Transverse colon (tissue), 4 donors: ENCODE data around the gene RAP1GAP2.

Experiments
- POLR2A ChIP-seq: fragments of 450-650 bp; IDR thresholded peaks from one replicate; pipeline ENCODE4 v1.6.1; 2016; ENCODE audit warnings: antibody characterized with exemption, mild to moderate bottlenecking, moderate library complexity
- POLR2AphosphoS5 ChIP-seq, 3 donors: sonication (generic); formaldehyde crosslinking; IDR thresholded peaks; one replicate each; pipeline ENCODE4 v1.6.1; 2016; ENCODE audit warnings: antibody characterized with exemption in 3 of 3
- TF ChIP-seq, protein P1 (sequence below), 5 experiments: fragments of 200-600 bp in 3 of 5; fragments of 450-650 bp in 2 of 5; sonication (generic) in 3 of 5; IDR thresholded peaks; 1 replicate in 2 of 5; 2 replicates in 3 of 5; pipeline ENCODE4 v1.5.1; 2016 to 2017; ENCODE audit warnings: antibody characterized with exemption in 5 of 5, inconsistent platforms in 3 of 5, mild to moderate bottlenecking in 2 of 5, moderate library complexity in 1 of 5

GRCh38 chr17:3036800-3037199 lies 240.6 kb downstream of the RAP1GAP2 start:
- TF ChIP-seq, protein P1, sequence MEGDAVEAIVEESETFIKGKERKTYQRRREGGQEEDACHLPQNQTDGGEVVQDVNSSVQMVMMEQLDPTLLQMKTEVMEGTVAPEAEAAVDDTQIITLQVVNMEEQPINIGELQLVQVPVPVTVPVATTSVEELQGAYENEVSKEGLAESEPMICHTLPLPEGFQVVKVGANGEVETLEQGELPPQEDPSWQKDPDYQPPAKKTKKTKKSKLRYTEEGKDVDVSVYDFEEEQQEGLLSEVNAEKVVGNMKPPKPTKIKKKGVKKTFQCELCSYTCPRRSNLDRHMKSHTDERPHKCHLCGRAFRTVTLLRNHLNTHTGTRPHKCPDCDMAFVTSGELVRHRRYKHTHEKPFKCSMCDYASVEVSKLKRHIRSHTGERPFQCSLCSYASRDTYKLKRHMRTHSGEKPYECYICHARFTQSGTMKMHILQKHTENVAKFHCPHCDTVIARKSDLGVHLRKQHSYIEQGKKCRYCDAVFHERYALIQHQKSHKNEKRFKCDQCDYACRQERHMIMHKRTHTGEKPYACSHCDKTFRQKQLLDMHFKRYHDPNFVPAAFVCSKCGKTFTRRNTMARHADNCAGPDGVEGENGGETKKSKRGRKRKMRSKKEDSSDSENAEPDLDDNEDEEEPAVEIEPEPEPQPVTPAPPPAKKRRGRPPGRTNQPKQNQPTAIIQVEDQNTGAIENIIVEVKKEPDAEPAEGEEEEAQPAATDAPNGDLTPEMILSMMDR (IDR thresholded peaks at IDR 0.05): no peak
- TF ChIP-seq POLR2A (no peak), POLR2AphosphoS5 (IDR thresholded peaks at IDR 0.05) (no peak)
